ENCODE results near the gene MCU. TPM values are rescaled to one million over a fixed set of nuclear protein-coding genes. Genes with fewer than 3 reads are reported as not detected.

Gene MCU
- total RNA-seq, 1 donor from 2014 or later, result 95.0 TPM

- Histone ChIP-seq H3K36me3 (ENCODE audit: control insufficient read depth in 3 of 3, insufficient read depth in 3 of 3, low read length in 3 of 3) (no peaks in the 10 kb centered on the region), H3K9ac (ENCODE audit: low read depth in 1 of 3, low read length in 3 of 3) (no peak overlapping the region), H3K4me1 (ENCODE audit: control insufficient read depth in 3 of 3, insufficient read depth in 3 of 3, low read length in 3 of 3) (peaks cover 4 to 12% (median 5%) of the 10 kb centered on the region in 3 donors), H3K27me3 (ENCODE audit: control insufficient read depth in 3 of 3, insufficient read depth in 3 of 3, low read length in 3 of 3) (no peaks in the 10 kb centered on the region), H3K9me3 (ENCODE audit: control insufficient read depth in 3 of 3, low read length in 3 of 3) (no peaks in the 10 kb centered on the region), H3K4me3 (ENCODE audit: low read length in 3 of 3) (no peak overlapping the region), H3K27ac (ENCODE audit: low read depth, low read length) (no peak overlapping the region)
Measured at GRCh38 chr10:72792288-72792687, 100.3 kb downstream of the MCU start.

GRCh38 chr10:72793752-72794151 is 101.8 kb downstream of the MCU start:
- H3K36me3 ChIP-seq (ENCODE audit: control insufficient read depth in 3 of 3, insufficient read depth in 3 of 3, low read length in 3 of 3), result no peaks in the 10 kb centered on the region
- no peaks in the 10 kb centered on the region for H3K27me3 ChIP-seq (ENCODE audit: control insufficient read depth in 3 of 3, insufficient read depth in 3 of 3, low read length in 3 of 3)
- H3K27ac ChIP-seq (ENCODE audit: low read depth, low read length), result no peak overlapping the region
- H3K9me3 ChIP-seq (ENCODE audit: control insufficient read depth in 3 of 3, low read length in 3 of 3), result no peaks in the 10 kb centered on the region
- peaks cover 4 to 12% (median 5%) of the 10 kb centered on the region in 3 donors for H3K4me1 ChIP-seq (ENCODE audit: control insufficient read depth in 3 of 3, insufficient read depth in 3 of 3, low read length in 3 of 3)
- H3K9ac ChIP-seq (ENCODE audit: low read depth in 1 of 3, low read length in 3 of 3), result no peak overlapping the region
- H3K4me3 ChIP-seq (ENCODE audit: low read length in 3 of 3), result no peak overlapping the region

- Histone ChIP-seq H3K27ac (ENCODE audit: low read depth, low read length) (no peak overlapping the region), H3K27me3 (ENCODE audit: control insufficient read depth in 3 of 3, insufficient read depth in 3 of 3, low read length in 3 of 3) (no peaks in the 10 kb centered on the region), H3K4me3 (ENCODE audit: low read length in 3 of 3) (no peak overlapping the region), H3K36me3 (ENCODE audit: control insufficient read depth in 3 of 3, insufficient read depth in 3 of 3, low read length in 3 of 3) (no peaks in the 10 kb centered on the region), H3K4me1 (ENCODE audit: control insufficient read depth in 3 of 3, insufficient read depth in 3 of 3, low read length in 3 of 3) (peaks cover 4 to 12% (median 5%) of the 10 kb centered on the region in 3 donors), H3K9me3 (ENCODE audit: control insufficient read depth in 3 of 3, low read length in 3 of 3) (no peaks in the 10 kb centered on the region), H3K9ac (ENCODE audit: low read depth in 1 of 3, low read length in 3 of 3) (no peak overlapping the region)
Measured at GRCh38 chr10:72794260-72794659, 102.3 kb downstream of the MCU start.

GRCh38 chr10:72796042-72796441 is 104.1 kb downstream of the MCU start:
- Histone ChIP-seq H3K9me3 (ENCODE audit: control insufficient read depth in 3 of 3, low read length in 3 of 3) (no peaks in the 10 kb centered on the region), H3K36me3 (ENCODE audit: control insufficient read depth in 3 of 3, insufficient read depth in 3 of 3, low read length in 3 of 3) (no peaks in the 10 kb centered on the region), H3K27ac (ENCODE audit: low read depth, low read length) (no peak overlapping the region), H3K4me3 (ENCODE audit: low read length in 3 of 3) (no peak overlapping the region), H3K27me3 (ENCODE audit: control insufficient read depth in 3 of 3, insufficient read depth in 3 of 3, low read length in 3 of 3) (no peaks in the 10 kb centered on the region), H3K4me1 (ENCODE audit: control insufficient read depth in 3 of 3, insufficient read depth in 3 of 3, low read length in 3 of 3) (peaks cover 3 to 9% (median 4%) of the 10 kb centered on the region in 3 donors), H3K9ac (ENCODE audit: low read depth in 1 of 3, low read length in 3 of 3) (no peak overlapping the region)

GRCh38 chr10:72796538-72796937 is 104.6 kb downstream of the MCU start:
- Histone ChIP-seq H3K27ac (ENCODE audit: low read depth, low read length) (no peak overlapping the region), H3K4me3 (ENCODE audit: low read length in 3 of 3) (no peak overlapping the region), H3K4me1 (ENCODE audit: control insufficient read depth in 3 of 3, insufficient read depth in 3 of 3, low read length in 3 of 3) (peaks cover 0 to 4% (median 4%) of the 10 kb centered on the region in 3 donors), H3K36me3 (ENCODE audit: control insufficient read depth in 3 of 3, insufficient read depth in 3 of 3, low read length in 3 of 3) (no peaks in the 10 kb centered on the region), H3K9ac (ENCODE audit: low read depth in 1 of 3, low read length in 3 of 3) (no peak overlapping the region), H3K27me3 (ENCODE audit: control insufficient read depth in 3 of 3, insufficient read depth in 3 of 3, low read length in 3 of 3) (no peaks in the 10 kb centered on the region), H3K9me3 (ENCODE audit: control insufficient read depth in 3 of 3, low read length in 3 of 3) (no peaks in the 10 kb centered on the region)

GRCh38 chr10:72800000-72800740 is 108.2 kb downstream of the MCU start:
- Histone ChIP-seq H3K27ac (ENCODE audit: low read depth, low read length) (no peak overlapping the region), H3K9me3 (ENCODE audit: control insufficient read depth in 3 of 3, low read length in 3 of 3) (no peaks in the 10 kb centered on the region), H3K9ac (ENCODE audit: low read depth in 1 of 3, low read length in 3 of 3) (no peak overlapping the region)

GRCh38 chr10:72800741-72801092 is 108.8 kb downstream of the MCU start:
- H3K9me3 ChIP-seq (ENCODE audit: control insufficient read depth in 3 of 3, low read length in 3 of 3), result no peaks in the 10 kb centered on the region
- no peak overlapping the region for H3K27ac ChIP-seq (ENCODE audit: low read depth, low read length)
- no peaks in the 10 kb centered on the region for H3K36me3 ChIP-seq (ENCODE audit: control insufficient read depth in 3 of 3, insufficient read depth in 3 of 3, low read length in 3 of 3)
- H3K9ac ChIP-seq (ENCODE audit: low read depth in 1 of 3, low read length in 3 of 3), result no peak overlapping the region
- no peaks in the 10 kb centered on the region for H3K27me3 ChIP-seq (ENCODE audit: control insufficient read depth in 3 of 3, insufficient read depth in 3 of 3, low read length in 3 of 3)
- no peak overlapping the region for H3K4me3 ChIP-seq (ENCODE audit: low read length in 3 of 3)
- H3K4me1 ChIP-seq (ENCODE audit: control insufficient read depth in 3 of 3, insufficient read depth in 3 of 3, low read length in 3 of 3), result peaks cover 0 to 11% (median 2%) of the 10 kb centered on the region in 3 donors

More at GRCh38 chr10:72800000-72800740, 108.2 kb downstream of the MCU start:
- no peaks in the 10 kb centered on the region for H3K36me3 ChIP-seq (ENCODE audit: control insufficient read depth in 3 of 3, insufficient read depth in 3 of 3, low read length in 3 of 3)
- no peaks in the 10 kb centered on the region for H3K27me3 ChIP-seq (ENCODE audit: control insufficient read depth in 3 of 3, insufficient read depth in 3 of 3, low read length in 3 of 3)
- peaks cover 0 to 11% (median 2%) of the 10 kb centered on the region in 3 donors for H3K4me1 ChIP-seq (ENCODE audit: control insufficient read depth in 3 of 3, insufficient read depth in 3 of 3, low read length in 3 of 3)
- H3K4me3 ChIP-seq (ENCODE audit: low read length in 3 of 3), result no peak overlapping the region

GRCh38 chr10:72801263-72801868 is 109.4 kb downstream of the MCU start:
- no peak overlapping the region for H3K4me3 ChIP-seq (ENCODE audit: low read length in 3 of 3)
- no peak overlapping the region for H3K9ac ChIP-seq (ENCODE audit: low read depth in 1 of 3, low read length in 3 of 3)
- H3K27ac ChIP-seq (ENCODE audit: low read depth, low read length), result no peak overlapping the region
- no peaks in the 10 kb centered on the region for H3K36me3 ChIP-seq (ENCODE audit: control insufficient read depth in 3 of 3, insufficient read depth in 3 of 3, low read length in 3 of 3)
- peaks cover 1 to 11% (median 2%) of the 10 kb centered on the region in 3 donors for H3K4me1 ChIP-seq (ENCODE audit: control insufficient read depth in 3 of 3, insufficient read depth in 3 of 3, low read length in 3 of 3)
- no peaks in the 10 kb centered on the region for H3K9me3 ChIP-seq (ENCODE audit: control insufficient read depth in 3 of 3, low read length in 3 of 3)
- H3K27me3 ChIP-seq (ENCODE audit: control insufficient read depth in 3 of 3, insufficient read depth in 3 of 3, low read length in 3 of 3), result no peaks in the 10 kb centered on the region

- Histone ChIP-seq H3K9me3 (ENCODE audit: control insufficient read depth in 3 of 3, low read length in 3 of 3) (no peaks in the 10 kb centered on the region), H3K36me3 (ENCODE audit: control insufficient read depth in 3 of 3, insufficient read depth in 3 of 3, low read length in 3 of 3) (no peaks in the 10 kb centered on the region), H3K9ac (ENCODE audit: low read depth in 1 of 3, low read length in 3 of 3) (no peak overlapping the region), H3K4me3 (ENCODE audit: low read length in 3 of 3) (no peak overlapping the region), H3K27me3 (ENCODE audit: control insufficient read depth in 3 of 3, insufficient read depth in 3 of 3, low read length in 3 of 3) (no peaks in the 10 kb centered on the region), H3K4me1 (ENCODE audit: control insufficient read depth in 3 of 3, insufficient read depth in 3 of 3, low read length in 3 of 3) (peaks cover 2 to 11% (median 7%) of the 10 kb centered on the region in 3 donors), H3K27ac (ENCODE audit: low read depth, low read length) (peak overlapping the region; percentile 0)
Measured at GRCh38 chr10:72802332-72802731, 110.4 kb downstream of the MCU start.

- Histone ChIP-seq H3K27me3 (ENCODE audit: control insufficient read depth in 3 of 3, insufficient read depth in 3 of 3, low read length in 3 of 3) (no peaks in the 10 kb centered on the region), H3K9me3 (ENCODE audit: control insufficient read depth in 3 of 3, low read length in 3 of 3) (no peaks in the 10 kb centered on the region), H3K36me3 (ENCODE audit: control insufficient read depth in 3 of 3, insufficient read depth in 3 of 3, low read length in 3 of 3) (no peaks in the 10 kb centered on the region), H3K27ac (ENCODE audit: low read depth, low read length) (peak overlapping the region; percentile 0), H3K9ac (ENCODE audit: low read depth in 1 of 3, low read length in 3 of 3) (peak overlapping the region in 1 of 3 donors; percentile 2), H3K4me1 (ENCODE audit: control insufficient read depth in 3 of 3, insufficient read depth in 3 of 3, low read length in 3 of 3) (peaks cover 4 to 12% (median 7%) of the 10 kb centered on the region in 3 donors), H3K4me3 (ENCODE audit: low read length in 3 of 3) (peak overlapping the region in 1 of 3 donors; percentile 3)
Measured at GRCh38 chr10:72802763-72803505, 111.0 kb downstream of the MCU start.
